HepG2 (cell line): ENCODE data around the gene NAP1L4. TPM values are rescaled to one million over a fixed set of nuclear protein-coding genes. Genes with fewer than 3 reads are reported as not detected.

Source experiments
- DMTF1 ChIP-seq: sonication (generic); formaldehyde crosslinking; IDR thresholded peaks from 2 replicates; pipeline ENCODE4 v1.4.0; 2020; ENCODE audit warnings: mild to moderate bottlenecking, missing genetic modification reagents
- DZIP1 ChIP-seq: sonication (generic); formaldehyde crosslinking; IDR thresholded peaks from 2 replicates; pipeline ENCODE4 v1.5.0; 2020; ENCODE audit warnings: mild to moderate bottlenecking, missing genetic modification reagents
- E2F1 ChIP-seq: sonication (generic); formaldehyde crosslinking; IDR thresholded peaks from 2 replicates; pipeline ENCODE4 v1.5.0; 2020; ENCODE audit warnings: missing genetic modification reagents
- HBP1 ChIP-seq: IDR thresholded peaks from 2 replicates; pipeline ENCODE4 v1.6.1; 2016; ENCODE audit warnings: low read depth, control low read depth
- HMGXB3 ChIP-seq: sonication (generic); formaldehyde crosslinking; IDR thresholded peaks from 2 replicates; pipeline ENCODE4 v1.4.0; 2020; ENCODE audit warnings: missing genetic modification reagents, borderline replicate concordance
- NCOA5 ChIP-seq: sonication (generic); formaldehyde crosslinking; IDR thresholded peaks from 2 replicates; pipeline ENCODE4 v1.4.0; 2020; ENCODE audit warnings: missing genetic modification reagents
- RFX5 ChIP-seq: IDR thresholded peaks from 2 replicates; pipeline ENCODE4 v1.6.1; 2011; ENCODE audit warnings: low read depth, low read length, improper control_type of control experiment
- RNF2 ChIP-seq: fragments of 450-650 bp; conservative IDR thresholded peaks from 2 replicates; pipeline ENCODE4 v1.6.1; 2016; ENCODE audit warnings: low read depth
- ZBTB3 ChIP-seq: sonication (generic); formaldehyde crosslinking; IDR thresholded peaks from 2 replicates; pipeline ENCODE4 v1.4.0; 2020; ENCODE audit warnings: low read depth, mild to moderate bottlenecking, moderate library complexity, missing genetic modification reagents, borderline replicate concordance
- ZNF331 ChIP-seq: sonication (generic); formaldehyde crosslinking; IDR thresholded peaks from 2 replicates; pipeline ENCODE4 v1.4.0; 2020; ENCODE audit warnings: missing genetic modification reagents
- ZNF335 ChIP-seq: sonication (generic); formaldehyde crosslinking; IDR thresholded peaks from 2 replicates; pipeline ENCODE4 v1.4.0; 2020; ENCODE audit warnings: missing genetic modification reagents
- ZNF570 ChIP-seq: sonication (generic); formaldehyde crosslinking; IDR thresholded peaks from 2 replicates; pipeline ENCODE4 v1.4.0; 2020; ENCODE audit warnings: mild to moderate bottlenecking, missing genetic modification reagents, borderline replicate concordance
- ZNF580 ChIP-seq: IDR thresholded peaks from 2 replicates; pipeline ENCODE4 v1.6.1; 2016; ENCODE audit warnings: low read depth, borderline replicate concordance
- ZNF660 ChIP-seq: sonication (generic); formaldehyde crosslinking; IDR thresholded peaks from 2 replicates; pipeline ENCODE4 v1.5.1; 2020; ENCODE audit warnings: mild to moderate bottlenecking, low read depth, missing genetic modification reagents, borderline replicate concordance
- polyA plus RNA-seq, 8 experiments: library from polyadenylated mRNA; depleted of rRNA in 3 of 8; stranded (reverse) in 7 of 8; unstranded in 1 of 8; fragments of >200 nt; fragmentation: Illumina TruSeq in 4 of 8; extraction: Trizol in 4 of 8; gene quantifications; 2 replicates each; pipeline versions ENCODE4 v1.2.1 to v1.2.3, GENCODE V29; 2011 to 2016; ENCODE audit warnings: low read depth in 4 of 8, missing spikeins in 1 of 8, mixed read lengths in 1 of 8; ENCODE audit not compliant: insufficient read depth in 1 of 8
- total RNA-seq, 5 experiments: library from RNA; depleted of rRNA; stranded (reverse); fragments of >200 nt; fragmentation: Illumina TruSeq; extraction: Trizol; gene quantifications; 2 replicates each; pipeline ENCODE4 v1.2.3, GENCODE V29; 2016; ENCODE audit warnings: low read depth in 1 of 5

Gene NAP1L4
- total and polyA plus RNA-seq, 2 of the 13 experiments (the other 11 are each of a cell fraction or from before 2014, with no cell fraction given) = 64.0 to 186 TPM

- TF ChIP-seq ZNF660 (CRISPR knock-in tag) = no peak
- TF ChIP-seq HBP1 (CRISPR knock-in tag) = 0 out of 2 replicates have a peak, but pooled peaks have one; percentile 44
- TF ChIP-seq E2F1 (CRISPR knock-in tag) = no peak
- no peak for TF ChIP-seq RNF2
- peak; percentile 19; the same call in 1 of the 2 replicates for TF ChIP-seq ZNF331
- TF ChIP-seq ZNF570 (CRISPR knock-in tag) = no peak
- no peak for TF ChIP-seq NCOA5 (CRISPR knock-in tag)
- no peak for TF ChIP-seq ZNF580 (CRISPR knock-in tag)
- TF ChIP-seq HMGXB3 (CRISPR knock-in tag) = peak; percentile 51; the same call in 1 of the 2 replicates
- TF ChIP-seq RFX5 = peak; percentile 17; the same call in 1 of the 2 replicates
- TF ChIP-seq DMTF1 (CRISPR knock-in tag) = no peak
- TF ChIP-seq DZIP1 (CRISPR knock-in tag) = 0 out of 2 replicates have a peak, but pooled peaks have one; percentile 30
- TF ChIP-seq ZBTB3 (CRISPR knock-in tag) = no peak
- 0 out of 2 replicates have a peak, but pooled peaks have one; percentile 43 for TF ChIP-seq ZNF335 (CRISPR knock-in tag)
These were observed 89.1 kb downstream of the NAP1L4 start (continued) for GRCh38 chr11:2902784-2903671.
